Lung (tissue), 12 donors: Measurements from ENCODE around the gene ANO9. TPM values are rescaled to one million over a fixed set of nuclear protein-coding genes. Genes with fewer than 3 reads are reported as not detected.

Experiments used
- ATAC-seq: fragments of 200-7000 bp; cut with Tn5 transposase; one replicate; pipeline ENCODE4 v1.9.1; 2020; ENCODE audit warnings: moderate number of reproducible peaks; ENCODE audit not compliant: insufficient read depth, low FRiP score
- DNase-seq, 3 donors: peaks; one replicate each; pipeline ENCODE4 v3.0.0-alpha.2; 2013 to 2017
- H3K27ac ChIP-seq, 2 donors: one replicate each; pipeline ENCODE4 v1.5.1; 2013; ENCODE audit warnings: mild to moderate bottlenecking in 2 of 2, moderate library complexity in 2 of 2, control low read depth in 1 of 2, inconsistent platforms in 1 of 2, low read depth in 1 of 2, low read length in 1 of 2
- H3K27me3 ChIP-seq, 3 donors: one replicate each; pipeline ENCODE4 v1.5.1; 2013; ENCODE audit warnings: low read length in 2 of 3; ENCODE audit not compliant: control insufficient read depth in 3 of 3, insufficient read depth in 3 of 3
- H3K36me3 ChIP-seq, 4 donors: one replicate each; pipeline ENCODE4 v1.5.1; 2013; ENCODE audit warnings: low read length in 4 of 4, mild to moderate bottlenecking in 1 of 4, moderate library complexity in 1 of 4; ENCODE audit not compliant: control insufficient read depth in 4 of 4, insufficient read depth in 4 of 4
- H3K4me1 ChIP-seq, 5 donors: one replicate each; pipeline ENCODE4 v1.5.1; 2013; ENCODE audit warnings: low read length in 5 of 5, mild to moderate bottlenecking in 2 of 5, moderate library complexity in 1 of 5; ENCODE audit not compliant: control insufficient read depth in 5 of 5, insufficient read depth in 5 of 5
- H3K4me3 ChIP-seq: one replicate; pipeline ENCODE4 v1.5.1; 2013; ENCODE audit warnings: mild to moderate bottlenecking, control low read depth, moderate library complexity
- H3K9ac ChIP-seq, 2 donors: one replicate each; pipeline ENCODE4 v1.5.1; 2013; ENCODE audit warnings: low read length in 2 of 2, control low read depth in 1 of 2; ENCODE audit not compliant: insufficient read depth in 1 of 2
- H3K9me3 ChIP-seq, 4 donors: one replicate each; pipeline ENCODE4 v1.5.1; 2013; ENCODE audit warnings: low read length in 3 of 4, mild to moderate bottlenecking in 1 of 4, moderate library complexity in 1 of 4; ENCODE audit not compliant: control insufficient read depth in 4 of 4, insufficient read depth in 3 of 4
- WGBS, 2 donors: extraction: QIAGEN DNeasy Blood & Tissue Kit; methylation state at CpG; one replicate each; pipeline ENCODE4 v1.1.7; 2013; 5-methylcytosine and 5-hydroxymethylcytosine counted together
- polyA plus RNA-seq, 2 donors: library from polyadenylated mRNA; stranded (reverse); fragments of 200-250 nt; gene quantifications; one replicate each; pipeline ENCODE4 v1.2.1, GENCODE V29; 2013
- total RNA-seq, 2 donors: library from RNA; depleted of rRNA in 1 of 2; stranded (reverse); fragments of >200 nt in 1 of 2; gene quantifications; one replicate each; pipeline ENCODE4 v1.2.1, GENCODE V29; 2014 to 2021
- TF ChIP-seq, protein P1 (sequence below): IDR thresholded peaks from 2 replicates; pipeline ENCODE4 v1.5.1; 2012; ENCODE audit warnings: mild to moderate bottlenecking; ENCODE audit errors: control extremely low read depth, extremely low read depth
- donor health status: control.
- donor health status: control.
- donor health status: Bipolar disorder and iron deficiency.
- donor health status: healthy.
- donor health status: DM: yes; HTN: yes; CAD: no.

ANO9 gene
- total and polyA plus RNA-seq, 4 donors: 5.8 to 18.6 (median 13.2) TPM

DNA sequence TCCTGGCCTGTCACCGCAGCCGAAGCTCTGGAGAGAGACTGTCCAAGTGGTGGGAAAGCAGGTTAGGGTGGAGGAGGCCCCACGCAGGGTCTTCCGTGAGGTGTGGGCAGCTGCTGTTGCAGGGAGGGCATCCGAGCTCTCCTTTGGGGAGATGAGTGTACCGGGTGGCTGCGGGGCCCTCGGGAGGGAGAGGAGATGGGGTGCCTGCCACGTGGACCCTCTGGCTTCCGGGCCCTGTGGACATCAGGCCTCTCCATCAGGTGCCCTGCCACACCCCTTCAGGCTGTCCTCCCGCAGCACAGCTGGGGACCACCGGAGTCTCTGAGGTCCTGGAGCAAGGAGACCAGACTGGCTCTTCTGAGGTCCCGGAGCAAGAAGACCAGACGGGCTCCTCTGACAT lies 9.9 kb upstream of the ANO9 start:
- TF ChIP-seq, protein P1, sequence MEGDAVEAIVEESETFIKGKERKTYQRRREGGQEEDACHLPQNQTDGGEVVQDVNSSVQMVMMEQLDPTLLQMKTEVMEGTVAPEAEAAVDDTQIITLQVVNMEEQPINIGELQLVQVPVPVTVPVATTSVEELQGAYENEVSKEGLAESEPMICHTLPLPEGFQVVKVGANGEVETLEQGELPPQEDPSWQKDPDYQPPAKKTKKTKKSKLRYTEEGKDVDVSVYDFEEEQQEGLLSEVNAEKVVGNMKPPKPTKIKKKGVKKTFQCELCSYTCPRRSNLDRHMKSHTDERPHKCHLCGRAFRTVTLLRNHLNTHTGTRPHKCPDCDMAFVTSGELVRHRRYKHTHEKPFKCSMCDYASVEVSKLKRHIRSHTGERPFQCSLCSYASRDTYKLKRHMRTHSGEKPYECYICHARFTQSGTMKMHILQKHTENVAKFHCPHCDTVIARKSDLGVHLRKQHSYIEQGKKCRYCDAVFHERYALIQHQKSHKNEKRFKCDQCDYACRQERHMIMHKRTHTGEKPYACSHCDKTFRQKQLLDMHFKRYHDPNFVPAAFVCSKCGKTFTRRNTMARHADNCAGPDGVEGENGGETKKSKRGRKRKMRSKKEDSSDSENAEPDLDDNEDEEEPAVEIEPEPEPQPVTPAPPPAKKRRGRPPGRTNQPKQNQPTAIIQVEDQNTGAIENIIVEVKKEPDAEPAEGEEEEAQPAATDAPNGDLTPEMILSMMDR: no peak
- Histone ChIP-seq H3K27ac (no peak overlapping the region), H3K36me3 (peaks cover 0 to 17% (median 10%) of the 10 kb centered on the region in 4 donors), H3K4me1 (peaks cover 0 to 21% (median 7%) of the 10 kb centered on the region in 5 donors), H3K4me3 (no peak overlapping the region), H3K9me3 (no peaks in the 10 kb centered on the region), H3K9ac (no peak overlapping the region), H3K27me3 (no peaks in the 10 kb centered on the region)
- WGBS, 2 donors: 91 to 97% methylated on average over 13 to 14 of the region's 14 CpGs
- DNase-seq (no peak), ATAC-seq (no peak)

DNA sequence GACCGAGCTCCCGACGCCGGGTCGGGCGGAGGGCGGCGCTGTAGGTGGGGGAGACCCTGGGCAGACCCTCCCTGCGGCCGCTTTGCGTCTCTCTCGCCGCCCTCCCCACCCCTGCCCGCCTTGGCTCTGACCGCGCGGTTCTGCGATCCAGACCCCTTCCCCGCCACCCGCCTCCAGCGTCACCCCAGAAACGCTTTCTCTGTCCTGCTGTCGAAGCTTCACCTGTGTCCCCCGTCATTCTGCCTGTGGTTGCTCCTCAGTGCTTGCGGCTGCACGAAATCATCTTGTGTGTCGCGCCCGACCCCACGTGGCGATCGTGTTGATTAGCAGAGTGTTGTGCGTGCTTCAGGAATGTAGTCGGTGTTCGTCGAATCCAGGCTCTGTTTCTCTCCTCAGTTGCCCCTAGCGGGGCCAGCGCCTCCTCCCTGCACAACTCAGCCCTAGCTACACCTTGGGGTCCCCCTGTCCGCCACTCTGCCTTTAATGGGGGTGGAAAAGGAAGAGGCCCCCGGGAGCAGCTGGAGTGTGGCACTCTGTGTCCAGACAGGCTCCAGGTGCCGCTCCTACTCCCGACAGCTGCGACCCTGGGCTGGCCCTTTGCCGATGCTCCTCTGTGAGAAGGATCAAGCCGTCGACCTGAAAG lies 9.1 kb upstream of the ANO9 start:
- Histone ChIP-seq H3K9me3 (no peaks in the 10 kb centered on the region), H3K27me3 (no peaks in the 10 kb centered on the region), H3K36me3 (peaks cover 0 to 17% (median 10%) of the 10 kb centered on the region in 4 donors), H3K4me1 (peaks cover 0 to 21% (median 7%) of the 10 kb centered on the region in 5 donors), H3K9ac (peak overlapping the region in 1 of 2 donors; percentile 37), H3K4me3 (peak overlapping the region; percentile 88), H3K27ac (peak overlapping the region; percentile 78 to 87)
- TF ChIP-seq, protein P1: peak; percentile 36
- 4 to 8% methylated on average over 45 to 46 of the region's 46 CpGs for WGBS, 2 donors
- ATAC-seq: peak; percentile 12
- peak; percentile 74 to 75 (median 75) for DNase-seq

DNA sequence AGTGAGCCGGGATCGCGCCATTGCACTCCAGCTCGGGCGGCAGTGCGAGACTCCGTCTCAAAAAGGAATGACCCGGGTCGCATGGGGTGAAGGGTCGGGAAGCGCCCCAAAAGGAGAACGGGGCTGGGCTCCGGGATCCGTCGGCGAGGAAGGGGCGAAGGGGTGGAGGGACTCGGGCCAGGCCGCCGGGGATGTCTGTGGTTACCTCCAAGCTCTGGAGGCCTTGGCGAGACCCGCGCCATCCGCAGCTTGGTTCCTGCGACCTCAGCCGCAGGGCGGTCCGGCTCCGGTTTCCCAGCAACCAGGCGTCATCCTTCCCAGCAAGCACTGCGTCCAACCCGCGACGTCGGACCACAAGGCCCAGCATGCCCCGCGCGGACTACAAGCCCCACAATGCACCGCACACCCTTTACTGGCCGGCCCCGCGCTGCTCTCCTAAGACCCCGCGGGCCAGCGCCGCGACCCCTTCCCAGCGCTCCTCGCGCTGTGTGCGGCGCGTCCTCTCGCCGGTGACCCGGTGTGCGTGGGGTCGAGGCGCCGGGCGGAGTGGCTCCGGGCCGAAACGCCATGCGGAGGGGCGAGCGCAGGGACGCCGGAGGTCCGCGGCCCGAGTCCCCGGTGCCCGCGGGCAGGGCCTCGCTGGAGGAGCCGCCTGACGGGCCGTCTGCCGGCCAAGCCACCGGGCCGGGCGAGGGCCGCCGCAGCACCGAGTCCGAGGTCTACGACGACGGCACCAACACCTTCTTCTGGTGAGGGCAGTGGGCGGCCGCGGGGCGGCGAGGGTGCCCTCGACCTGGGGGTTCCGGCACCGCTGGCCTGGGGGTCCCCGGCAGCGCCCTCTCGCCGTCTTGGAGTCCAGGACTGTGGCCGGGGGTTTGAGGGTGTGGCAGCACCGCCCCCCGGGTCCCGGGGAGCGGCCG lies 8.3 kb upstream of the ANO9 start, which contains the start of gene PTDSS2:
PTDSS2 (plus strand) TSS at position 391 of the 920 bp plus-strand sequence; CDS start at position 568, 177 bp downstream.
- Histone ChIP-seq H3K4me3 (peak within 1 kb of the TSS; percentile 88), H3K27me3 (no peaks in the 10 kb centered on the region), H3K27ac (peak within 1 kb of the TSS; percentile 78 to 89), H3K9ac (peak within 1 kb of the TSS; percentile 61 to 73), H3K4me1 (peaks cover 0 to 21% (median 7%) of the 10 kb centered on the region in 5 donors), H3K9me3 (no peaks in the 10 kb centered on the region), H3K36me3 (peaks cover 0 to 17% (median 10%) of the 10 kb centered on the region in 4 donors)
- 1% methylated on average over 96 to 108 of the region's 108 CpGs for WGBS, 2 donors
- peak; percentile 97 to 98 (median 97) for DNase-seq
- ATAC-seq: peak; percentile 84
- TF ChIP-seq, protein P1: no peak
